GM19395 (cell line): ENCODE measurements around the gene DHRS1.

Source experiments
- ATAC-seq: cut with Tn5 transposase; IDR thresholded peaks from one replicate; pipeline ENCODE4 v1.9.1; 2021; ENCODE audit warnings: mild to moderate bottlenecking, moderate library complexity; ENCODE audit not compliant: unreplicated experiment

The DHRS1 gene

GRCh38 chr14:24267516-24267915 lies 32.1 kb downstream of the DHRS1 start:
- no peak for ATAC-seq

- no peak for ATAC-seq
These were observed 33.0 kb downstream of the DHRS1 start for GRCh38 chr14:24266344-24267244.

GRCh38 chr14:24264298-24264697 lies 35.3 kb downstream of the DHRS1 start:
- ATAC-seq, result no peak

GRCh38 chr14:24263848-24264247 lies 35.7 kb downstream of the DHRS1 start:
- no peak for ATAC-seq

GRCh38 chr14:24262821-24263733 lies 36.5 kb downstream of the DHRS1 start, which contains the start of gene TGM1:
TSS of gene TGM1 (minus strand) at chr14:24263177. CDS start at chr14:24262352, 825 bp downstream.
- no peak for ATAC-seq

- no peak for ATAC-seq
These were observed 37.6 kb downstream of the DHRS1 start for GRCh38 chr14:24261969-24262327.

GRCh38 chr14:24261256-24261968 lies 38.2 kb downstream of the DHRS1 start:
- ATAC-seq, result no peak

- ATAC-seq, result no peak
These were observed 38.8 kb downstream of the DHRS1 start for GRCh38 chr14:24260780-24261157.

- no peak for ATAC-seq
These were observed 39.4 kb downstream of the DHRS1 start for GRCh38 chr14:24260026-24260779.

- no peak for ATAC-seq
These were observed 40.1 kb downstream of the DHRS1 start for GRCh38 chr14:24259282-24260025.

GRCh38 chr14:24258548-24259265 lies 40.9 kb downstream of the DHRS1 start:
- no peak for ATAC-seq

GRCh38 chr14:24258119-24258518 lies 41.5 kb downstream of the DHRS1 start:
- no peak for ATAC-seq

- ATAC-seq, result no peak
These were observed 42.6 kb downstream of the DHRS1 start for GRCh38 chr14:24256960-24257359.

- no peak for ATAC-seq
These were observed 43.5 kb downstream of the DHRS1 start for GRCh38 chr14:24255931-24256711.

- ATAC-seq, result no peak
These were observed 44.1 kb downstream of the DHRS1 start for GRCh38 chr14:24255438-24255837.

- ATAC-seq, result no peak
These were observed 44.8 kb downstream of the DHRS1 start for GRCh38 chr14:24254630-24255392.

GRCh38 chr14:24253936-24254335 lies 45.6 kb downstream of the DHRS1 start:
- no peak for ATAC-seq
